GM19395 (cell line): Measurements from ENCODE around the gene ERVK3-1.
A peak's percentile ranks its signal among the peaks of the same experiment; 100 is the strongest.

Experiments used
- ATAC-seq: cut with Tn5 transposase; IDR thresholded peaks from one replicate; pipeline ENCODE4 v1.9.1; 2021; ENCODE audit warnings: mild to moderate bottlenecking, moderate library complexity; ENCODE audit not compliant: unreplicated experiment

The ERVK3-1 gene

DNA sequence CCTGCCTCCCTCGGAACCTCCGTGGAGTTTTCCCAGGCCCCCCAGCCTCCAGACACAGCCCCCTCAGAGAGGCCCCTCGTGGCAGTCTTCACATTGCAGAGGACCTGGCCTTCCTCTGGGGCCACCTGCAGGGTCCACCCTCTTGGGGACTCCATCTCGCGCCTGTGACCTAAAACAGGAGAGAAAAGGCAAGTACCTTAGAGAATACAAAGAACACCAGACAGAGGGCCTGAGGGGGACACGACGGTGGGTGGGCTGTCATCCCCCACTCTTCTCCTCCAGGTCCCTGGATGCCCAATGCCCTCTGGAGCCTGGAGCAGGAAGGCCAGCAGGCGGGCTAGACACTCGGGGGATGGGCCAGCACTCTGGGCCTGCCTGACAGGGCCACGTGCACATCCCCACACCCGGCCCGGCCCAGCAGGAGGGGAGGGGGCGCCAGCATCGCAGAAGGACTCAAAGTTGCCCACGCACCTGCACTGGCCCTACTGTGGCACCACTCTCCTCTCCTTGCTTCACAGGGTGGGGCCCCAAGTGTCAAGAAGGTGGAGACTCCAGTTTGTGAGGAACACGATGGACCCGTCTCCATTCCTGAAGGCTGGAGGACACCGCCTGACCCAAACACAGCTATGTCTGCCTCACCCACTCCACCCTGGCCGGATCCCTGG lies 52.4 kb downstream of the ERVK3-1 start:
- no peak for ATAC-seq

- peak; percentile 21 for ATAC-seq
Measured at GRCh38 chr19:58361900-58362271, 56.7 kb downstream of the ERVK3-1 start.

- ATAC-seq, result peak; percentile 89
Measured at GRCh38 chr19:58362272-58362994, 57.3 kb downstream of the ERVK3-1 start, which contains the start of gene ZNF497. TSS of gene ZNF497 (minus strand) at chr19:58362751. CDS start at chr19:58357635, 5,116 bp downstream.

DNA sequence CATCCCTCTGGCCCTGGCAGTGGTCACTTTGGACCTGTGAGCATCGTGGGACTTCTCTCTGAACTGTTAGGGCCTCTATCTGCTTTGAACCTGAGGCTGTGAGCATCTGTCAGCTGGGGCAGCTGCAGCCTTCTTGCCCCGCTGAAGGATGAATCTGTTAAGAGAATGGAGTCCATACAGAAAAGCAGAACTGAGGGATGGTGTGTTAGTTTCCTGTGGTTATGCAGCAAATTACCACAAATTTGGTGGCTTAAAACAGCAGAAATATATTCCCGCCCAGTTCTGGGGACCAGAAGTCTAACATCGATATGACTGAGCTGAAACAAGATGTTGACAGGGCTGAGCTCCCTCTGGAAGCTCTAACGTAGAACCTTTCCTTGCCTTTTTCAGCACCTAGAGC lies 59.0 kb downstream of the ERVK3-1 start:
- ATAC-seq, result no peak
